HepG2 (cell line): ENCODE results near the gene RAB42. TPM values are rescaled to one million over a fixed set of nuclear protein-coding genes. Genes with fewer than 3 reads are reported as not detected.

Experiments used
- E2F5 ChIP-seq: sonication (generic); formaldehyde crosslinking; conservative IDR thresholded peaks from 2 replicates; pipeline ENCODE4 v1.4.0; 2020; ENCODE audit warnings: missing genetic modification reagents
- HES4 ChIP-seq: sonication (generic); formaldehyde crosslinking; IDR thresholded peaks from 2 replicates; pipeline ENCODE4 v1.9.0; 2021; ENCODE audit warnings: mild to moderate bottlenecking, missing genetic modification reagents, borderline replicate concordance
- HNRNPL ChIP-seq: fragments of 200-400 bp; formaldehyde crosslinking; IDR thresholded peaks from 2 replicates; pipeline ENCODE4 v1.6.1; 2017; ENCODE audit warnings: mild to moderate bottlenecking, low read depth, low read length
- KLF12 ChIP-seq: sonication (generic); formaldehyde crosslinking; IDR thresholded peaks from 2 replicates; pipeline ENCODE4 v1.4.0; 2020; ENCODE audit warnings: missing genetic modification reagents, borderline replicate concordance
- MXI1 ChIP-seq: IDR thresholded peaks from 3 replicates; pipeline ENCODE4 v1.6.1; 2012; ENCODE audit warnings: low read depth, low read length, inconsistent platforms, borderline replicate concordance
- RBAK ChIP-seq: sonication (generic); formaldehyde crosslinking; IDR thresholded peaks from 2 replicates; pipeline ENCODE4 v1.5.1; 2020; ENCODE audit warnings: mild to moderate bottlenecking, missing genetic modification reagents
- RBFOX2 ChIP-seq: fragments of 200-400 bp; formaldehyde crosslinking; IDR thresholded peaks from 2 replicates; pipeline ENCODE4 v1.6.1; 2017; ENCODE audit warnings: low read depth, mild to moderate bottlenecking, low read length
- SIX4 ChIP-seq: sonication (generic); formaldehyde crosslinking; IDR thresholded peaks from 2 replicates; pipeline ENCODE4 v1.4.0; 2020; ENCODE audit warnings: missing genetic modification reagents
- SMARCE1 ChIP-seq: fragments of 450-650 bp; IDR thresholded peaks from 2 replicates; pipeline ENCODE4 v1.6.1; 2017; ENCODE audit warnings: borderline replicate concordance
- YY1 ChIP-seq: IDR thresholded peaks from 2 replicates; pipeline ENCODE4 v1.6.1; 2011; ENCODE audit warnings: low read length, low read depth, moderate library complexity, mild to moderate bottlenecking; ENCODE audit not compliant: insufficient read depth, insufficient replicate concordance
- ZFX ChIP-seq: sonication (generic); formaldehyde crosslinking; IDR thresholded peaks from 2 replicates; pipeline ENCODE4 v1.4.0; 2020; ENCODE audit warnings: mild to moderate bottlenecking, low read depth, missing genetic modification reagents, moderate library complexity
- ZNF431 ChIP-seq: sonication (generic); formaldehyde crosslinking; IDR thresholded peaks from 2 replicates; pipeline ENCODE4 v1.9.0; 2022; ENCODE audit warnings: missing genetic modification reagents, low read depth, mild to moderate bottlenecking, borderline replicate concordance
- ZNF441 ChIP-seq: sonication (generic); formaldehyde crosslinking; IDR thresholded peaks from 2 replicates; pipeline ENCODE4 v1.7.0; 2021; ENCODE audit warnings: missing genetic modification reagents, borderline replicate concordance
- ZNF773 ChIP-seq: sonication (generic); formaldehyde crosslinking; IDR thresholded peaks from 2 replicates; pipeline ENCODE4 v1.4.0; 2020; ENCODE audit warnings: missing genetic modification reagents, borderline replicate concordance
- polyA plus RNA-seq, 8 experiments: library from polyadenylated mRNA; depleted of rRNA in 3 of 8; stranded (reverse) in 7 of 8; unstranded in 1 of 8; fragments of >200 nt; fragmentation: Illumina TruSeq in 4 of 8; extraction: Trizol in 4 of 8; gene quantifications; 2 replicates each; pipeline versions ENCODE4 v1.2.1 to v1.2.3, GENCODE V29; 2011 to 2016; ENCODE audit warnings: low read depth in 4 of 8, missing spikeins in 1 of 8, mixed read lengths in 1 of 8; ENCODE audit not compliant: insufficient read depth in 1 of 8
- total RNA-seq, 5 experiments: library from RNA; depleted of rRNA; stranded (reverse); fragments of >200 nt; fragmentation: Illumina TruSeq; extraction: Trizol; gene quantifications; 2 replicates each; pipeline ENCODE4 v1.2.3, GENCODE V29; 2016; ENCODE audit warnings: low read depth in 1 of 5
- TF ChIP-seq, protein P1 (sequence below): sonication (generic); formaldehyde crosslinking; IDR thresholded peaks from 2 replicates; pipeline ENCODE4 v1.4.0; 2020; ENCODE audit warnings: mild to moderate bottlenecking, missing genetic modification reagents, borderline replicate concordance
- TF ChIP-seq, protein P2 (sequence below): sonication (generic); formaldehyde crosslinking; IDR thresholded peaks from 2 replicates; pipeline ENCODE4 v1.4.0; 2020; ENCODE audit warnings: missing genetic modification reagents, mild to moderate bottlenecking, borderline replicate concordance

The RAB42 gene
- total and polyA plus RNA-seq, 2 of the 13 experiments (the other 11 are each of a cell fraction or from before 2014, with no cell fraction given) = 10.4 to 166 TPM

- TF ChIP-seq ZNF773 (CRISPR knock-in tag) (no peak), KLF12 (CRISPR knock-in tag) (peak; percentile 85; the same call in 1 of the 2 replicates), RBFOX2 (peak; percentile 84), HES4 (CRISPR knock-in tag) (peak; percentile 24; the same call in 1 of the 2 replicates), RBAK (no peak), MXI1 (peak; percentile 84; the same call in 2 of the 3 replicates), E2F5 (CRISPR knock-in tag) (peak; percentile 41; the same call in 1 of the 2 replicates), YY1 (peak; percentile 92), ZNF441 (CRISPR knock-in tag) (peak; percentile 84), SIX4 (CRISPR knock-in tag) (0 out of 2 replicates have a peak, but pooled peaks have one; percentile 10), SMARCE1 (no peak), ZFX (peak; percentile 75), ZNF431 (CRISPR knock-in tag) (peak; percentile 62; the same call in 1 of the 2 replicates), HNRNPL (no peak)
- TF ChIP-seq, protein P1, sequence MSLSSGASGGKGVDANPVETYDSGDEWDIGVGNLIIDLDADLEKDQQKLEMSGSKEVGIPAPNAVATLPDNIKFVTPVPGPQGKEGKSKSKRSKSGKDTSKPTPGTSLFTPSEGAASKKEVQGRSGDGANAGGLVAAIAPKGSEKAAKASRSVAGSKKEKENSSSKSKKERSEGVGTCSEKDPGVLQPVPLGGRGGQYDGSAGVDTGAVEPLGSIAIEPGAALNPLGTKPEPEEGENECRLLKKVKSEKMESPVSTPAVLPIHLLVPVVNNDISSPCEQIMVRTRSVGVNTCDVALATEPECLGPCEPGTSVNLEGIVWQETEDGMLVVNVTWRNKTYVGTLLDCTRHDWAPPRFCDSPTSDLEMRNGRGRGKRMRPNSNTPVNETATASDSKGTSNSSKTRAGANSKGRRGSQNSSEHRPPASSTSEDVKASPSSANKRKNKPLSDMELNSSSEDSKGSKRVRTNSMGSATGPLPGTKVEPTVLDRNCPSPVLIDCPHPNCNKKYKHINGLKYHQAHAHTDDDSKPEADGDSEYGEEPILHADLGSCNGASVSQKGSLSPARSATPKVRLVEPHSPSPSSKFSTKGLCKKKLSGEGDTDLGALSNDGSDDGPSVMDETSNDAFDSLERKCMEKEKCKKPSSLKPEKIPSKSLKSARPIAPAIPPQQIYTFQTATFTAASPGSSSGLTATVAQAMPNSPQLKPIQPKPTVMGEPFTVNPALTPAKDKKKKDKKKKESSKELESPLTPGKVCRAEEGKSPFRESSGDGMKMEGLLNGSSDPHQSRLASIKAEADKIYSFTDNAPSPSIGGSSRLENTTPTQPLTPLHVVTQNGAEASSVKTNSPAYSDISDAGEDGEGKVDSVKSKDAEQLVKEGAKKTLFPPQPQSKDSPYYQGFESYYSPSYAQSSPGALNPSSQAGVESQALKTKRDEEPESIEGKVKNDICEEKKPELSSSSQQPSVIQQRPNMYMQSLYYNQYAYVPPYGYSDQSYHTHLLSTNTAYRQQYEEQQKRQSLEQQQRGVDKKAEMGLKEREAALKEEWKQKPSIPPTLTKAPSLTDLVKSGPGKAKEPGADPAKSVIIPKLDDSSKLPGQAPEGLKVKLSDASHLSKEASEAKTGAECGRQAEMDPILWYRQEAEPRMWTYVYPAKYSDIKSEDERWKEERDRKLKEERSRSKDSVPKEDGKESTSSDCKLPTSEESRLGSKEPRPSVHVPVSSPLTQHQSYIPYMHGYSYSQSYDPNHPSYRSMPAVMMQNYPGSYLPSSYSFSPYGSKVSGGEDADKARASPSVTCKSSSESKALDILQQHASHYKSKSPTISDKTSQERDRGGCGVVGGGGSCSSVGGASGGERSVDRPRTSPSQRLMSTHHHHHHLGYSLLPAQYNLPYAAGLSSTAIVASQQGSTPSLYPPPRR = peak; percentile 30; the same call in 1 of the 2 replicates
- TF ChIP-seq, protein P2, sequence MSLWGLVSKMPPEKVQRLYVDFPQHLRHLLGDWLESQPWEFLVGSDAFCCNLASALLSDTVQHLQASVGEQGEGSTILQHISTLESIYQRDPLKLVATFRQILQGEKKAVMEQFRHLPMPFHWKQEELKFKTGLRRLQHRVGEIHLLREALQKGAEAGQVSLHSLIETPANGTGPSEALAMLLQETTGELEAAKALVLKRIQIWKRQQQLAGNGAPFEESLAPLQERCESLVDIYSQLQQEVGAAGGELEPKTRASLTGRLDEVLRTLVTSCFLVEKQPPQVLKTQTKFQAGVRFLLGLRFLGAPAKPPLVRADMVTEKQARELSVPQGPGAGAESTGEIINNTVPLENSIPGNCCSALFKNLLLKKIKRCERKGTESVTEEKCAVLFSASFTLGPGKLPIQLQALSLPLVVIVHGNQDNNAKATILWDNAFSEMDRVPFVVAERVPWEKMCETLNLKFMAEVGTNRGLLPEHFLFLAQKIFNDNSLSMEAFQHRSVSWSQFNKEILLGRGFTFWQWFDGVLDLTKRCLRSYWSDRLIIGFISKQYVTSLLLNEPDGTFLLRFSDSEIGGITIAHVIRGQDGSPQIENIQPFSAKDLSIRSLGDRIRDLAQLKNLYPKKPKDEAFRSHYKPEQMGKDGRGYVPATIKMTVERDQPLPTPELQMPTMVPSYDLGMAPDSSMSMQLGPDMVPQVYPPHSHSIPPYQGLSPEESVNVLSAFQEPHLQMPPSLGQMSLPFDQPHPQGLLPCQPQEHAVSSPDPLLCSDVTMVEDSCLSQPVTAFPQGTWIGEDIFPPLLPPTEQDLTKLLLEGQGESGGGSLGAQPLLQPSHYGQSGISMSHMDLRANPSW (CRISPR knock-in tag) = peak; percentile 73; the same call in 1 of the 2 replicates
These were observed 39.1 kb upstream of the RAB42 start, which contains the start of gene TRNAU1AP (continued) for GRCh38 chr1:28552758-28553663.
